Body of pancreas (tissue), 4 donors: ENCODE data around the gene PRR5L.

Experiments
- POLR2A ChIP-seq, 3 donors: fragments of 450-650 bp; IDR thresholded peaks; one replicate each; pipeline ENCODE4 v1.6.1; 2016; ENCODE audit warnings: antibody characterized with exemption in 3 of 3, mild to moderate bottlenecking in 2 of 3
- TF ChIP-seq, protein P1 (sequence below), 7 experiments: fragments of 450-650 bp in 4 of 7; fragments of 200-600 bp in 3 of 7; sonication (generic) in 3 of 7; IDR thresholded peaks; one replicate each; pipeline ENCODE4 v1.5.1; 2016 to 2019; ENCODE audit warnings: antibody characterized with exemption in 7 of 7

DNA sequence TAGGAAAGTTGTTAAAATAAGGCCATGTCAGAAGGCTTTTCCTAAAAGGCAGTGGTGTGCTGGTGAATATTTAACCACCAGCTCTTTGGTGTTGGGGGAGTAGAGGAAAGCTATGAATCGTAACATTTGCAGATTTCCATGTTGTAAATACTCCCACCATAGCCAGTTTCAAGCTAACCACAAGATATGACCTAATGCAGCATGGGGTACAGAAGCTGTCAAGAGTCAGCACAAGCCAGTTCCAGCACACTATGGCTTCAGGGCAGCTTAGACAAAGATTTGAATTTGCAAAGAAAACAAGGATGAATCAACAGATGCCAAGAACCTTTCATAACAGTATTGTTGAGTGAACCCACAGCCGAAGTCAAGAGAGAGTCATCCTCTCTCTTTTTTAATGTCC is 46.8 kb upstream of the PRR5L start:
- TF ChIP-seq, protein P1, sequence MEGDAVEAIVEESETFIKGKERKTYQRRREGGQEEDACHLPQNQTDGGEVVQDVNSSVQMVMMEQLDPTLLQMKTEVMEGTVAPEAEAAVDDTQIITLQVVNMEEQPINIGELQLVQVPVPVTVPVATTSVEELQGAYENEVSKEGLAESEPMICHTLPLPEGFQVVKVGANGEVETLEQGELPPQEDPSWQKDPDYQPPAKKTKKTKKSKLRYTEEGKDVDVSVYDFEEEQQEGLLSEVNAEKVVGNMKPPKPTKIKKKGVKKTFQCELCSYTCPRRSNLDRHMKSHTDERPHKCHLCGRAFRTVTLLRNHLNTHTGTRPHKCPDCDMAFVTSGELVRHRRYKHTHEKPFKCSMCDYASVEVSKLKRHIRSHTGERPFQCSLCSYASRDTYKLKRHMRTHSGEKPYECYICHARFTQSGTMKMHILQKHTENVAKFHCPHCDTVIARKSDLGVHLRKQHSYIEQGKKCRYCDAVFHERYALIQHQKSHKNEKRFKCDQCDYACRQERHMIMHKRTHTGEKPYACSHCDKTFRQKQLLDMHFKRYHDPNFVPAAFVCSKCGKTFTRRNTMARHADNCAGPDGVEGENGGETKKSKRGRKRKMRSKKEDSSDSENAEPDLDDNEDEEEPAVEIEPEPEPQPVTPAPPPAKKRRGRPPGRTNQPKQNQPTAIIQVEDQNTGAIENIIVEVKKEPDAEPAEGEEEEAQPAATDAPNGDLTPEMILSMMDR (IDR thresholded peaks at IDR 0.05): no peak
- no peak for TF ChIP-seq POLR2A (IDR thresholded peaks at IDR 0.05)
